Measurements from ENCODE around the gene ATP13A2.

ATP13A2 gene

GRCh38 chr1:17032741-17033140 is 21.0 kb upstream of the ATP13A2 start:
- no peak for DNase-seq (ENCODE audit: low read depth, low spot score)

- no peak for DNase-seq (ENCODE audit: low read depth, low spot score)
Measured at GRCh38 chr1:17031436-17031835, 19.7 kb upstream of the ATP13A2 start.

GRCh38 chr1:17030206-17030605 is 18.5 kb upstream of the ATP13A2 start:
- DNase-seq (ENCODE audit: low read depth, low spot score) = no peak

- no peak for DNase-seq (ENCODE audit: low read depth, low spot score)
Measured at GRCh38 chr1:17028662-17029188, 17.0 kb upstream of the ATP13A2 start.

- DNase-seq (ENCODE audit: low read depth, low spot score) = no peak
Measured at GRCh38 chr1:17027900-17028299, 16.2 kb upstream of the ATP13A2 start.

- no peak for DNase-seq (ENCODE audit: low read depth, low spot score)
Measured at GRCh38 chr1:17027403-17027802, 15.7 kb upstream of the ATP13A2 start.

- no peak for DNase-seq (ENCODE audit: low read depth, low spot score)
Measured at GRCh38 chr1:17024721-17025120, 13.0 kb upstream of the ATP13A2 start.

GRCh38 chr1:17023573-17023972 is 11.8 kb upstream of the ATP13A2 start:
- no peak for DNase-seq (ENCODE audit: low read depth, low spot score)

GRCh38 chr1:17023102-17023501 is 11.4 kb upstream of the ATP13A2 start:
- no peak for DNase-seq (ENCODE audit: low read depth, low spot score)

- no peak for DNase-seq (ENCODE audit: low read depth, low spot score)
Measured at GRCh38 chr1:17021896-17022295, 10.2 kb upstream of the ATP13A2 start.

- no peak for DNase-seq (ENCODE audit: low read depth, low spot score)
Measured at GRCh38 chr1:17020502-17020901, 8.8 kb upstream of the ATP13A2 start.

- DNase-seq (ENCODE audit: low read depth, low spot score) = no peak
Measured at GRCh38 chr1:17018849-17019248, 7.1 kb upstream of the ATP13A2 start.

- no peak for DNase-seq (ENCODE audit: low read depth, low spot score)
Measured at GRCh38 chr1:17017435-17017834, 5.7 kb upstream of the ATP13A2 start.

GRCh38 chr1:17016317-17016661 is 4.6 kb upstream of the ATP13A2 start:
- DNase-seq (ENCODE audit: low read depth, low spot score) = no peak

- no peak for DNase-seq (ENCODE audit: low read depth, low spot score)
Measured at GRCh38 chr1:17014671-17015567, 3.2 kb upstream of the ATP13A2 start.

GRCh38 chr1:17013491-17014320 is 2.0 kb upstream of the ATP13A2 start:
- no peak for DNase-seq (ENCODE audit: low read depth, low spot score)

- no peak for DNase-seq (ENCODE audit: low read depth, low spot score)
Measured at GRCh38 chr1:17012775-17013490, 1.2 kb upstream of the ATP13A2 start.

GRCh38 chr1:17011092-17011438 is 663 bp downstream of the ATP13A2 start:
- no peak for DNase-seq (ENCODE audit: low read depth, low spot score)

- no peak for DNase-seq (ENCODE audit: low read depth, low spot score)
Measured at GRCh38 chr1:17009706-17010105, 2.0 kb downstream of the ATP13A2 start.

- DNase-seq (ENCODE audit: low read depth, low spot score) = no peak
Measured at GRCh38 chr1:17008208-17008855, 3.4 kb downstream of the ATP13A2 start.

GRCh38 chr1:17007121-17007520 is 4.6 kb downstream of the ATP13A2 start:
- no peak for DNase-seq (ENCODE audit: low read depth, low spot score)

GRCh38 chr1:17005365-17005740 is 6.4 kb downstream of the ATP13A2 start:
- DNase-seq (ENCODE audit: low read depth, low spot score) = no peak

All from iPS DF 19.7 (cell line).